OCI-LY3 (cell line): ENCODE measurements around the gene DENND4B.
A peak's percentile ranks its signal among the peaks of the same experiment; 100 is the strongest.

Experiments used
- H2AFZ ChIP-seq: fragments of 200-600, 300-600 bp; shearing (Covaris generic); 2 replicates; pipeline ENCODE4 v1.6.0; 2014; ENCODE audit warnings: antibody characterized with exemption, low read depth, low read length
- H3K27ac ChIP-seq: fragments of 200-600, 300-600 bp; sonication (generic); 2 replicates; pipeline ENCODE4 v1.5.1; 2014; ENCODE audit warnings: mild to moderate bottlenecking, low read length, moderate library complexity, mixed read lengths
- H3K27me3 ChIP-seq: fragments of 200-600, 300-600 bp; sonication (generic); 2 replicates; pipeline ENCODE4 v1.6.1; 2014; ENCODE audit warnings: low read depth, low read length, mixed read lengths
- H3K36me3 ChIP-seq: fragments of 200-600, 300-600 bp; sonication (generic); replicated peaks from 2 replicates; pipeline ENCODE3; 2014; ENCODE audit warnings: low read depth, low read length, mixed read lengths
- H3K4me1 ChIP-seq: fragments of 300-600, 200-600 bp; sonication (generic); 2 replicates; pipeline ENCODE4 v1.6.1; 2014; ENCODE audit warnings: low read length, mixed read lengths
- H3K4me2 ChIP-seq: fragments of 200-600, 300-600 bp; sonication (generic); 2 replicates; pipeline ENCODE4 v1.6.1; 2014; ENCODE audit warnings: low read length, mixed read lengths
- H3K4me3 ChIP-seq: fragments of 300-600, 200-600 bp; sonication (generic); 2 replicates; pipeline ENCODE4 v1.5.1; 2014; ENCODE audit warnings: antibody characterized with exemption, mild to moderate bottlenecking, low read length, moderate library complexity
- H3K79me2 ChIP-seq: fragments of 300-600, 200-600 bp; shearing (Covaris generic); 2 replicates; pipeline ENCODE4 v1.6.1; 2014; ENCODE audit warnings: mild to moderate bottlenecking, low read length, mixed read lengths
- H3K9ac ChIP-seq: fragments of 300-600, 200-600 bp; shearing (Covaris generic); 2 replicates; pipeline ENCODE4 v1.6.0; 2014; ENCODE audit warnings: mild to moderate bottlenecking, low read length, moderate library complexity
- H3K9me3 ChIP-seq: fragments of 200-600, 300-600 bp; shearing (Covaris generic); 2 replicates; pipeline ENCODE4 v1.6.1; 2014; ENCODE audit warnings: low read length, mixed read lengths; ENCODE audit not compliant: insufficient read depth
- H4K20me1 ChIP-seq: fragments of 200-600, 300-600 bp; sonication (generic); 2 replicates; pipeline ENCODE4 v1.6.1; 2016; ENCODE audit warnings: low read length, mixed read lengths; ENCODE audit not compliant: insufficient read depth
- CTCF ChIP-seq: fragments of 200-600, 300-600 bp; sonication (generic); IDR thresholded peaks from 2 replicates; pipeline ENCODE4 v1.5.1; 2014; ENCODE audit warnings: antibody characterized with exemption, low read length, low read depth
- EZH2phosphoT487 ChIP-seq: fragments of 200-600 bp; shearing (Covaris generic); IDR thresholded peaks from 2 replicates; pipeline ENCODE4 v1.6.1; 2018; ENCODE audit warnings: antibody characterized with exemption, mixed run types, low read depth

The DENND4B gene

GRCh38 chr1:153968000-153968363 lies 21.5 kb upstream of the DENND4B start:
- TF ChIP-seq CTCF (no peak; the same call in none of the 2 replicates), EZH2phosphoT487 (no peak)
- Histone ChIP-seq H4K20me1 (no peaks in the 10 kb centered on the region), H3K79me2 (peaks cover 30% of the 10 kb centered on the region), H3K27ac (peak overlapping the region; percentile 85), H3K4me1 (peaks cover 36% of the 10 kb centered on the region), H3K27me3 (no peaks in the 10 kb centered on the region), H3K9me3 (no peaks in the 10 kb centered on the region), H2AFZ (peak overlapping the region; percentile 81), H3K9ac (peak overlapping the region; percentile 88), H3K4me3 (peak overlapping the region; percentile 83), H3K4me2 (peak overlapping the region; percentile 93), H3K36me3 (peaks cover 15% of the 10 kb centered on the region)

- Histone ChIP-seq H3K9ac (peak within 1 kb of the TSS; percentile 88), H3K9me3 (no peaks in the 10 kb centered on the region), H3K27me3 (no peaks in the 10 kb centered on the region), H3K79me2 (peaks cover 36% of the 10 kb centered on the region), H3K4me1 (peaks cover 32% of the 10 kb centered on the region), H3K4me2 (peak within 1 kb of the TSS; percentile 93), H4K20me1 (no peaks in the 10 kb centered on the region), H2AFZ (peak within 1 kb of the TSS; percentile 81), H3K36me3 (peaks cover 9% of the 10 kb centered on the region), H3K27ac (peak within 1 kb of the TSS; percentile 85), H3K4me3 (peak within 1 kb of the TSS; percentile 83)
- TF ChIP-seq EZH2phosphoT487 (no peak), CTCF (peak; percentile 65)
Measured at GRCh38 chr1:153967107-153967999, 20.8 kb upstream of the DENND4B start, which contains the start of gene CREB3L4. TSS of gene CREB3L4 (plus strand) at chr1:153967902. CDS start at chr1:153968526, 624 bp downstream.

GRCh38 chr1:153963850-153964331 lies 17.4 kb upstream of the DENND4B start:
- Histone ChIP-seq H3K27ac (peak overlapping the region; percentile 77), H3K27me3 (no peaks in the 10 kb centered on the region), H4K20me1 (no peaks in the 10 kb centered on the region), H3K79me2 (peaks cover 56% of the 10 kb centered on the region), H3K4me1 (peaks cover 43% of the 10 kb centered on the region), H3K4me2 (peak overlapping the region; percentile 95), H3K9me3 (no peaks in the 10 kb centered on the region), H3K36me3 (peaks cover 27% of the 10 kb centered on the region), H3K4me3 (peak overlapping the region; percentile 92), H3K9ac (peak overlapping the region; percentile 99), H2AFZ (peak overlapping the region; percentile 45; the same call in 1 of the 2 replicates)
- TF ChIP-seq EZH2phosphoT487 (no peak), CTCF (no peak)
